Measurements from ENCODE around the gene EFNA5.

Gene EFNA5

GRCh38 chr5:107672211-107673038, 1.7 kb upstream of the EFNA5 start:
- peak; percentile 1 for DNase-seq

GRCh38 chr5:107671742-107672210, 1.0 kb upstream of the EFNA5 start:
- DNase-seq, result no peak

GRCh38 chr5:107670087-107670931, 428 bp downstream of the EFNA5 start:
- no peak for DNase-seq

GRCh38 chr5:107669096-107670031, 1.4 kb downstream of the EFNA5 start:
- no peak for DNase-seq

- no peak for DNase-seq
Observed at GRCh38 chr5:107668154-107669095, 2.3 kb downstream of the EFNA5 start.

GRCh38 chr5:107666051-107666655, 4.6 kb downstream of the EFNA5 start:
- DNase-seq, result no peak

GRCh38 chr5:107665036-107665570, 5.6 kb downstream of the EFNA5 start:
- no peak for DNase-seq

GRCh38 chr5:107663697-107664096, 7.0 kb downstream of the EFNA5 start:
- no peak for DNase-seq

GRCh38 chr5:107661650-107662044, 9.1 kb downstream of the EFNA5 start:
- no peak for DNase-seq

- no peak for DNase-seq
Observed at GRCh38 chr5:107661038-107661649, 9.6 kb downstream of the EFNA5 start.

GRCh38 chr5:107658528-107658927, 12.2 kb downstream of the EFNA5 start:
- DNase-seq, result no peak

- DNase-seq, result no peak
Observed at GRCh38 chr5:107655831-107656230, 14.9 kb downstream of the EFNA5 start.

- no peak for DNase-seq
Observed at GRCh38 chr5:107654827-107655226, 15.9 kb downstream of the EFNA5 start.

- DNase-seq, result no peak
Observed at GRCh38 chr5:107653685-107654084, 17.1 kb downstream of the EFNA5 start.

- DNase-seq, result no peak
Observed at GRCh38 chr5:107652839-107653607, 17.7 kb downstream of the EFNA5 start.

- DNase-seq, result no peak
Observed at GRCh38 chr5:107652408-107652807, 18.3 kb downstream of the EFNA5 start.

GRCh38 chr5:107651325-107651724, 19.4 kb downstream of the EFNA5 start:
- DNase-seq, result no peak

- DNase-seq, result no peak
Observed at GRCh38 chr5:107646418-107646817, 24.3 kb downstream of the EFNA5 start.

GRCh38 chr5:107640568-107640967, 30.2 kb downstream of the EFNA5 start:
- DNase-seq, result no peak

GRCh38 chr5:107639990-107640389, 30.7 kb downstream of the EFNA5 start:
- no peak for DNase-seq

All from stimulated activated naive CD4-positive, alpha-beta T cell treated with Interleukin-2 at 50 U/mL for 16 hours (primary cell).